ENCODE measurements around the gene SMC2. TPM values are rescaled to one million over a fixed set of nuclear protein-coding genes. Genes with fewer than 3 reads are reported as not detected.

SMC2 gene
- polyA plus RNA-seq, 2 of the 4 experiments (the other 2 are of a cell fraction), result 33.9 to 43.3 TPM

DNA sequence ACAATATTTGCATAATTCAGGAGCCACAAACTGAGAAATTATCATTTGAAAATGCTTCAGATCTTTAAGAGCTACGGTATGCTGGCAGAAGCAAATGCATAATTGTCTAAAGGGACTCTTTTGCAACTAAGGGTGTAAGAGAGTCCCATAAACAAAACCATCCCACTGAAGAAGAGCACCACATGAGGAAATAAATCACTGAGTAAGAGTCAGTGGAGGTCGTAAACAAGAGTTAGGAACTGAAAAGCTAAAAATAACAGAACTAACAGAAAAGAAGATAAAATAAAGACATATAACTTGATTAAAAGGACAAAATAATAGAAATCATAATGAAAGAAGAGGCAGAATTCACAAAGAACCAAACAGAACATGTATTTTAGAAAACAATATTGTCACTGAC is 3.5 kb upstream of the SMC2 start (continued):
- TF ChIP-seq, protein P1, sequence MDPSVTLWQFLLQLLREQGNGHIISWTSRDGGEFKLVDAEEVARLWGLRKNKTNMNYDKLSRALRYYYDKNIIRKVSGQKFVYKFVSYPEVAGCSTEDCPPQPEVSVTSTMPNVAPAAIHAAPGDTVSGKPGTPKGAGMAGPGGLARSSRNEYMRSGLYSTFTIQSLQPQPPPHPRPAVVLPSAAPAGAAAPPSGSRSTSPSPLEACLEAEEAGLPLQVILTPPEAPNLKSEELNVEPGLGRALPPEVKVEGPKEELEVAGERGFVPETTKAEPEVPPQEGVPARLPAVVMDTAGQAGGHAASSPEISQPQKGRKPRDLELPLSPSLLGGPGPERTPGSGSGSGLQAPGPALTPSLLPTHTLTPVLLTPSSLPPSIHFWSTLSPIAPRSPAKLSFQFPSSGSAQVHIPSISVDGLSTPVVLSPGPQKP (IDR thresholded peaks at IDR 0.05; ENCODE audit: low read depth, low read length), result no peak
- TF ChIP-seq CEBPB (IDR thresholded peaks at IDR 0.05) (no peak), SMC3 (IDR thresholded peaks at IDR 0.05) (no peak), JUN (IDR thresholded peaks at IDR 0.05) (no peak)

DNA sequence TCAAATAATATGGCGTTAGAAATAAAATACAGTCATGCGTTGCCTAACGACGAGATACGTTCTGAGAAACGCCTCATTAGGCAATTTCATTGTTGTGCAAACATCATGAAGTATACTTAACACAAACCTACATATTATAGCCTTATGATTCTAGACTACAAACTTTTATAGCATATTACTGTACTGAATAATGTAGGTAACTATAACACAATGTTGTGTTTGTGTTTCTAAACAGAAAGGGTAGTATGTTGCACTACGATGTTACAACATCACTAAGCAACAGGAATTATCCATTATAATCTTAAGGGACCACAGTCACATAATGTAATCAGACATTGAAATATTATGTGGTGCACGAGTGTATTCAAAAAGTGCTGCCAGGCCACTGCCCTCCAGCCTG is 3.0 kb upstream of the SMC2 start:
- ChIA-PET CTCF (interaction anchor here (1.8 kb wide), 1 partner anchor 11 kb away, joined by 6 read pairs; no protein-coding TSS in a partner anchor), POLR2A (no interaction called here)
- no peak overlapping the region for H3K27ac ChIP-seq
- no peak overlapping the region for H3K4me3 ChIP-seq
- whole genome bisulfite sequencing (ENCODE audit: missing lambda C conversion rate), result 90% methylated on average over 8 of the region's 8 CpGs
- H3K4me1 ChIP-seq, result peaks cover 19% of the 10 kb centered on the region; the same call in 2 of the 3 replicates
- FAIRE-seq, result no peak
- ATAC-seq, result no peak
- H3K4me2 ChIP-seq, result no peak overlapping the region
- no peak for TF ChIP-seq CHD2 (IDR thresholded peaks at IDR 0.05; ENCODE audit: low read length, partially characterized antibody)
- no peak for TF ChIP-seq SREBF2 (IDR thresholded peaks at IDR 0.05)
- no peak for TF ChIP-seq HOXA7 (CRISPR knock-in tag; IDR thresholded peaks at IDR 0.05)
- TF ChIP-seq JUNB (IDR thresholded peaks at IDR 0.05), result no peak
- no peak for TF ChIP-seq EHF (CRISPR knock-in tag; IDR thresholded peaks at IDR 0.05)
- TF ChIP-seq, protein P2, sequence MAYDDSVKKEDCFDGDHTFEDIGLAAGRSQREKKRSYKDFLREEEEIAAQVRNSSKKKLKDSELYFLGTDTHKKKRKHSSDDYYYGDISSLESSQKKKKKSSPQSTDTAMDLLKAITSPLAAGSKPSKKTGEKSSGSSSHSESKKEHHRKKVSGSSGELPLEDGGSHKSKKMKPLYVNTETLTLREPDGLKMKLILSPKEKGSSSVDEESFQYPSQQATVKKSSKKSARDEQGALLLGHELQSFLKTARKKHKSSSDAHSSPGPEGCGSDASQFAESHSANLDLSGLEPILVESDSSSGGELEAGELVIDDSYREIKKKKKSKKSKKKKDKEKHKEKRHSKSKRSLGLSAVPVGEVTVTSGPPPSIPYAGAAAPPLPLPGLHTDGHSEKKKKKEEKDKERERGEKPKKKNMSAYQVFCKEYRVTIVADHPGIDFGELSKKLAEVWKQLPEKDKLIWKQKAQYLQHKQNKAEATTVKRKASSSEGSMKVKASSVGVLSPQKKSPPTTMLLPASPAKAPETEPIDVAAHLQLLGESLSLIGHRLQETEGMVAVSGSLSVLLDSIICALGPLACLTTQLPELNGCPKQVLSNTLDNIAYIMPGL (CRISPR knock-in tag; IDR thresholded peaks at IDR 0.05; ENCODE audit: borderline replicate concordance), result no peak
- no peak for TF ChIP-seq RAD21 (conservative IDR thresholded peaks at IDR 0.05 in 1 of 2, IDR thresholded peaks at IDR 0.05 in 1 of 2)
- no peak for TF ChIP-seq TFCP2L1 (CRISPR knock-in tag; IDR thresholded peaks at IDR 0.05)
- TF ChIP-seq, protein P3, sequence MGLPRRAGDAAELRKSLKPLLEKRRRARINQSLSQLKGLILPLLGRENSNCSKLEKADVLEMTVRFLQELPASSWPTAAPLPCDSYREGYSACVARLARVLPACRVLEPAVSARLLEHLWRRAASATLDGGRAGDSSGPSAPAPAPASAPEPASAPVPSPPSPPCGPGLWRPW (IDR thresholded peaks at IDR 0.05), result no peak
- TF ChIP-seq CEBPB (IDR thresholded peaks at IDR 0.05), result no peak
- TF ChIP-seq, protein P4, sequence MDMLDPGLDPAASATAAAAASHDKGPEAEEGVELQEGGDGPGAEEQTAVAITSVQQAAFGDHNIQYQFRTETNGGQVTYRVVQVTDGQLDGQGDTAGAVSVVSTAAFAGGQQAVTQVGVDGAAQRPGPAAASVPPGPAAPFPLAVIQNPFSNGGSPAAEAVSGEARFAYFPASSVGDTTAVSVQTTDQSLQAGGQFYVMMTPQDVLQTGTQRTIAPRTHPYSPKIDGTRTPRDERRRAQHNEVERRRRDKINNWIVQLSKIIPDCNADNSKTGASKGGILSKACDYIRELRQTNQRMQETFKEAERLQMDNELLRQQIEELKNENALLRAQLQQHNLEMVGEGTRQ (IDR thresholded peaks at IDR 0.05), result no peak
- TF ChIP-seq JUN (IDR thresholded peaks at IDR 0.05), result no peak
- TF ChIP-seq, protein P5, sequence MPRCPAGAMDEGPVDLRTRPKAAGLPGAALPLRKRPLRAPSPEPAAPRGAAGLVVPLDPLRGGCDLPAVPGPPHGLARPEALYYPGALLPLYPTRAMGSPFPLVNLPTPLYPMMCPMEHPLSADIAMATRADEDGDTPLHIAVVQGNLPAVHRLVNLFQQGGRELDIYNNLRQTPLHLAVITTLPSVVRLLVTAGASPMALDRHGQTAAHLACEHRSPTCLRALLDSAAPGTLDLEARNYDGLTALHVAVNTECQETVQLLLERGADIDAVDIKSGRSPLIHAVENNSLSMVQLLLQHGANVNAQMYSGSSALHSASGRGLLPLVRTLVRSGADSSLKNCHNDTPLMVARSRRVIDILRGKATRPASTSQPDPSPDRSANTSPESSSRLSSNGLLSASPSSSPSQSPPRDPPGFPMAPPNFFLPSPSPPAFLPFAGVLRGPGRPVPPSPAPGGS (IDR thresholded peaks at IDR 0.05), result no peak
- TF ChIP-seq MAZ (IDR thresholded peaks at IDR 0.05; ENCODE audit: borderline replicate concordance, low read depth, low read length), result no peak
- TF ChIP-seq KDM1A (IDR thresholded peaks at IDR 0.05; ENCODE audit: low read depth), result no peak
- TF ChIP-seq, protein P6, sequence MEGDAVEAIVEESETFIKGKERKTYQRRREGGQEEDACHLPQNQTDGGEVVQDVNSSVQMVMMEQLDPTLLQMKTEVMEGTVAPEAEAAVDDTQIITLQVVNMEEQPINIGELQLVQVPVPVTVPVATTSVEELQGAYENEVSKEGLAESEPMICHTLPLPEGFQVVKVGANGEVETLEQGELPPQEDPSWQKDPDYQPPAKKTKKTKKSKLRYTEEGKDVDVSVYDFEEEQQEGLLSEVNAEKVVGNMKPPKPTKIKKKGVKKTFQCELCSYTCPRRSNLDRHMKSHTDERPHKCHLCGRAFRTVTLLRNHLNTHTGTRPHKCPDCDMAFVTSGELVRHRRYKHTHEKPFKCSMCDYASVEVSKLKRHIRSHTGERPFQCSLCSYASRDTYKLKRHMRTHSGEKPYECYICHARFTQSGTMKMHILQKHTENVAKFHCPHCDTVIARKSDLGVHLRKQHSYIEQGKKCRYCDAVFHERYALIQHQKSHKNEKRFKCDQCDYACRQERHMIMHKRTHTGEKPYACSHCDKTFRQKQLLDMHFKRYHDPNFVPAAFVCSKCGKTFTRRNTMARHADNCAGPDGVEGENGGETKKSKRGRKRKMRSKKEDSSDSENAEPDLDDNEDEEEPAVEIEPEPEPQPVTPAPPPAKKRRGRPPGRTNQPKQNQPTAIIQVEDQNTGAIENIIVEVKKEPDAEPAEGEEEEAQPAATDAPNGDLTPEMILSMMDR (IDR thresholded peaks at IDR 0.05), result no peak
- no peak for TF ChIP-seq CHD4 (IDR thresholded peaks at IDR 0.05; ENCODE audit: borderline replicate concordance)
- no peak for DNase-seq (ENCODE audit: low read depth in 1 of 2, low spot score in 1 of 2)
- no peaks in the 10 kb centered on the region for H3K9me3 ChIP-seq

Measured in A549 (cell line).